ENCODE data around the gene NPLOC4.

Gene NPLOC4

DNA sequence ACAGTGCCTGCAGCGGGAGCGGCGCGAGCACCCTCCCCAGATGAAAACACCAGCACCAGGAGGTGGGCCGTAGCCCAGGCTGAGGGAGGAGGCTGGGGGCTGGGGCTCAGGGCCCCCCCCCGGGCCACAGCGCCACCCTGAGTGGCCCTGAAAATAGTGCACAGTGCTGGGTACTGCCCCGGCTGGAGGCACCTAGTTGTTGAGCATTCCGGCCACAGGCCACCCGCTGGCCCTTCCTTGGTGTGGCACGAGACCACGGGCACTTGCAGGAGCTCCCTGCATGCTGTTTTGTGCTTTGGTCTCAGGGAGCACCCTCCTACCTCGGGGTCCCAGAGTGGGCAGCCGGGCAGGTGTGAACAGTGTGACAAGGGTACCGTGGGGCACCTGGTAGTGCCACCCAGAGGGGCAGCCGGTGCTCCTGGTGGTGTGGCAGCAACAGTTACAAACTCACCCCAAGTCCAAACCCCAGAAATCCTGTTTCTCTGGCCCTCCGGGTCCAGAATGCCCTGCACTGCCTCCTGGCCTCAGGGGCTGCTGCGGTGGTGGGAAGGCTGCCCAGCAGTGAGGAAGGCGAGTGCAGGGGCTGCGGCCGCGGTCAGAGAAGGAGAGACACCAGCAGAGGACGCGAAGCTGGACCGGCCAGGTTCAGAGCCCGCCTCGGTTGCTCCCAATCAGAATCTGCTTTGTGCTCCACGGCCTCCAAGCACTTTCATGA lies 96.8 kb downstream of the NPLOC4 start:
- TF ChIP-seq, protein P1, sequence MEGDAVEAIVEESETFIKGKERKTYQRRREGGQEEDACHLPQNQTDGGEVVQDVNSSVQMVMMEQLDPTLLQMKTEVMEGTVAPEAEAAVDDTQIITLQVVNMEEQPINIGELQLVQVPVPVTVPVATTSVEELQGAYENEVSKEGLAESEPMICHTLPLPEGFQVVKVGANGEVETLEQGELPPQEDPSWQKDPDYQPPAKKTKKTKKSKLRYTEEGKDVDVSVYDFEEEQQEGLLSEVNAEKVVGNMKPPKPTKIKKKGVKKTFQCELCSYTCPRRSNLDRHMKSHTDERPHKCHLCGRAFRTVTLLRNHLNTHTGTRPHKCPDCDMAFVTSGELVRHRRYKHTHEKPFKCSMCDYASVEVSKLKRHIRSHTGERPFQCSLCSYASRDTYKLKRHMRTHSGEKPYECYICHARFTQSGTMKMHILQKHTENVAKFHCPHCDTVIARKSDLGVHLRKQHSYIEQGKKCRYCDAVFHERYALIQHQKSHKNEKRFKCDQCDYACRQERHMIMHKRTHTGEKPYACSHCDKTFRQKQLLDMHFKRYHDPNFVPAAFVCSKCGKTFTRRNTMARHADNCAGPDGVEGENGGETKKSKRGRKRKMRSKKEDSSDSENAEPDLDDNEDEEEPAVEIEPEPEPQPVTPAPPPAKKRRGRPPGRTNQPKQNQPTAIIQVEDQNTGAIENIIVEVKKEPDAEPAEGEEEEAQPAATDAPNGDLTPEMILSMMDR (IDR thresholded peaks at IDR 0.05; ENCODE audit: low read depth, low read length), result no peak
- H3K4me3 ChIP-seq (replicated peaks in 1 of 2; ENCODE audit: low read depth in 2 of 2, low read length in 2 of 2), result no peak overlapping the region
- no peak for DNase-seq (ENCODE audit: low read depth in 2 of 2)

DNA sequence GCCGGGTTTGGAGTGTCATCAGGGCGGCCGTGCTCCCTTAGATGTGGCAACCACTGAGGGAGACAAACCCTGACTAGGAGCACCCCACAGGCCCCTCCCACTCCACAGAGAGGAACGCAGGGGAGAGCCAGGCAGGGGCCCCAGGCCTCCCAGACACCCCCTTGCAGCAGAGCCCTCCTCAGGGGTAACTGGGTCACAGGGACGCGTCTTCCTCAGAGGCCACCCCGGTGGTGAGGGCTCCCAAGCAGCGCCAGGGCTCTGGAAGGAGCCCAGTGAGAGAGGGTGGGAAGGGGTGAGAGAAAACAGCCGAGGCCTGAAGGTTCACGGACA lies 97.4 kb downstream of the NPLOC4 start:
- TF ChIP-seq, protein P1 (IDR thresholded peaks at IDR 0.05; ENCODE audit: low read depth, low read length), result no peak
- H3K4me3 ChIP-seq (replicated peaks in 1 of 2; ENCODE audit: low read depth in 2 of 2, low read length in 2 of 2), result no peak overlapping the region
- no peak for DNase-seq (ENCODE audit: low read depth in 2 of 2)

DNA sequence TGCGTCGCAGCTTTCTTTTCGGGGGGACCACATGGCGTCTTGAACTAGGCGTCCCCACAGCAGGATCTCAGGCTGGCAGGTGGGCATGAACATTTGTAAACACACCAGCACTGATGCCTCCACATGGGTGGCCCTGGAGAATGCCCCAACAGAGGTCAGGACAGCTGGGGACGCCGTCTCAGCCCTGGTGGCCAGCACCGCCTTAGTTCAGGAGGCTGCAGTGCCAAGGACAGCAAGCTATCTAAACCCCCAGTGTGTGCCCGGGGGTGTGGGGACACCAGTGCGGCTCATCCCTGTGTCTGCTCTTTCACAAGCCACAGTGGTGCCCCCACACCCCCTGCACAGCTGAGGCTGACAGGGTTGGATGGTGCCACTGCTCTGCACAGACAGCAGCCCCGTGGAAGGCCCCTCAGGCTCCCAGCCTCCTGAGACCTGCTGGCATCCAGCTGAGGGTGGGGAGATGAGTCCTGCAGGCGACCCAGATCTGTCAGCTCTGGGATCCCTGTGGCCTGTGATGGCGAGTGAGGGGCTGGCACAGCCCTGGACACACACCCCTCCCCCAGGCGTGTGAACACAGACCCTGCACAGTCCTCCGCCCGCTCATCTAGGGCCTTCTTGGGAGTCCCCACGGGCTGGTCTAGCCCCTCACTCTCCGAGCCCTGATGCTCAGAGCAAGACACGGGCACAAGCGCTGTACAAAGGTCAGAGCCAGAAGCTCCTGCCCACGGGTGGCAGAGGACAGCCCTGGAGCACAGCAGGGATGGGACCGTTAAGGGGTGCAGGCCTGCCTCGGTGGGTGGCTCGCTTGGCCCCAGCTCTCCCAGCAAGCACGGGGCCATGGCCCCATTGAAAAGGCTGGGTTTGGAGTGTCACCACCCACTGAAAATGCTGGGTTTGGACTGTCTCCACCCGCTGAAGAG lies 98.0 kb downstream of the NPLOC4 start:
- TF ChIP-seq, protein P1 (IDR thresholded peaks at IDR 0.05; ENCODE audit: low read depth, low read length), result no peak
- DNase-seq (ENCODE audit: low read depth in 2 of 2), result no peak
- H3K4me3 ChIP-seq (replicated peaks in 1 of 2; ENCODE audit: low read depth in 2 of 2, low read length in 2 of 2), result no peak overlapping the region

DNA sequence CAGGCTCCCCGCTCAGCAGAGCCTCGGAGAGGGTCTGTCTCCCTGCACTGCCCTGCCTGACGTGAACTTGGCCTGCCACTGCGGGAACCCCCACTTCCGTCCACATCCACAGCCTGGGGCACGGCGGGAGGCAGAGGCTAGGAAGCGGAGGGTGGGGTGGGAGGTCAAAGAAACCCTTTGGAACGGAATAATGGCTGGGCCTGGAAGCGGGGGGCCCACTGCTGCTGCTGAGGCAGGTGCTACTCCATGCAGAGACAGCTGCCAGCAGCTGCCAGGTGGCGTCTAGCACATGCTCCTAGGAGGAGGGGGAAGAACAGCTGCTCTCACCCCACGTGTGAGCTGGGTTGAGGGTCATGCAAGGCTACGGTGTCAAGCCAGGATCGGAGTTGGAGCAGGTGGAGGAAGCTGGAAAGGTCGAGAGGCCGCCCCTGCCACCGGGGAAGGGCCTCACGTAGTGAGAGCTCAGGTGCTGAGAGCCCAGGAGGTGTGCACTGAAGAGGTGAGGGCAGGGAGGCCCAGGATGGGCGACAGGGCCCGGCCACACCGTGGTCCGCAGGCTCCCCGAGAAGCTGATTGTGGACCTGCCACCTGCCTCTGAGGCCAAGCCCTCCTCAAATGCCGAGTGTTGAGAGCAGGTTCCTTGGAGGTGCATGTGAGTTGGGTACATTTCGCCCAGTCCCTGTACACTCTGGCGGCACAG lies 98.9 kb downstream of the NPLOC4 start:
- no peak overlapping the region for H3K4me3 ChIP-seq (replicated peaks in 1 of 2; ENCODE audit: low read depth in 2 of 2, low read length in 2 of 2)
- TF ChIP-seq, protein P1 (IDR thresholded peaks at IDR 0.05; ENCODE audit: low read depth, low read length), result no peak
- no peak for DNase-seq (ENCODE audit: low read depth in 2 of 2)

DNA sequence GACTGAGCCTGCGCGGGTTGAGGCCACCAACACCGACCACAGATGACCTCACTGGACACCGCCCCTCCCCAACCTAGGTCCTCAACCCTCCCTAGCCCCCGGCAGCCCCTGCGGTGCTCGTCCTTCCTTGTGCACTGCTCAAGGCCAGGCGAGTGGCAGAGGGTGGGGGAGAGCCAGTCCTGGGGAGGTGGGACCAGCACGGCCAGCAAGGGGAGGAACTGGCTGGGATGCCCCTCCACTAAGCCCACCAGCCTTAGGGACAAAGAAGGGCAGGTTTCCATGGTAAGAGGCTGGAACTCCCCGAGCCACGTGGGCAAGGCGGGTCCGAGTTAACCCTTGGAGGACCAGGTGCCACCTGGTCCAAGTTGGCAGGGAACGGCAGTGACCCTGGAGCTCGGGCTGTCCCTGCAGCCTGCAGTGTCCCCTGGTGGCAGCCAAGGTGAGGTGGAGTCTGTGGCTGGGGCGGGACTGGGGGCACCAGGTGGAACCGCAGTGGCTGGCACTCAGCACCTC lies 99.5 kb downstream of the NPLOC4 start:
- DNase-seq (ENCODE audit: low read depth in 2 of 2), result no peak
- TF ChIP-seq, protein P1 (IDR thresholded peaks at IDR 0.05; ENCODE audit: low read depth, low read length), result peak; percentile 60
- H3K4me3 ChIP-seq (replicated peaks in 1 of 2; ENCODE audit: low read depth in 2 of 2, low read length in 2 of 2), result no peak overlapping the region

All from cardiac fibroblast (primary cell).